HG03095 (cell line): ENCODE data around the gene STX2.
"Not testable (repeated sequence)": the region's sequence is repeated elsewhere in the genome, so short reads cannot be mapped to it uniquely, and the experiment has no call there.

Experiments
- ATAC-seq: cut with Tn5 transposase; IDR thresholded peaks from one replicate; pipeline ENCODE4 v1.9.1; 2021; ENCODE audit warnings: moderate library complexity; ENCODE audit not compliant: unreplicated experiment

Gene STX2

GRCh38 chr12:130803702-130804101, 35.3 kb downstream of the STX2 start:
- ATAC-seq = no peak

DNA sequence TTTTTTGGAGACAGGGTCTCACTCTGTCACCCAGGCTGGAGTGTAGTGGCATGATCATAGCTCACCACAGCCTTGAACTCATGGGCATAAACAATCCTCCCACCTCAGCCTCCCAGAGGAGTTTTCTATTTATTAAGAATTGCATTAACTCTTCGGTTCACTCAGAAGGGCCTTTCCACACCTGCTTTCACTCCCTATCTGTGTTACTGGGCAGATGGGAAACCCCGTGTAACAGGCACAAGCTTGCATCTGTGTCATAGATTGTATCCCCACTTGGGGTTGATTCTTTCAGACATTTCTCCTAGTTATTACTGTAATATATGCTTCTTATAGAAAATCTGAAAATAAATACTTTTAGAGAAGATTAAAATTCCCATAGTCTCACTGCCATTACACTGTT, 38.7 kb downstream of the STX2 start:
- ATAC-seq = no peak

DNA sequence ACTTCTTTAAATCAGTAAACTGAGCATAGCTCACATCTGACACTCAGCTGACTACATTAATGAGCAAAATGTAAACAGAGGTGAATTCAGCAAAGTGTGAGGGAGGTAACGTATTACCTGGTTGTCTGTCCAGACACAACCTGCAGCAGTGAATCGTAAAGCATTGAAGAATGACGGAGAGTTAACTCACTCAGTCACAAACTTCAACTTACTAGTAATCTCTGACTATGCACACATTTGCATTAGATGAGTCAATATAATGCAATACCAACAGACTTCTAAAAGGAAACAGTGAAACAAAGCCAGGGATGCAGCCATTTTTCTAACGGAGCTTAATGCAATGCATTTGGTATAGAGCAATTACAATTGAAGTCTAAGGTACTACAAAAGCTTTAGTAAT, 40.0 kb downstream of the STX2 start:
- no peak for ATAC-seq

- ATAC-seq = peak; percentile 81
Observed at GRCh38 chr12:130796985-130797686, 41.9 kb downstream of the STX2 start.

- ATAC-seq = no peak
Observed at GRCh38 chr12:130795906-130796305, 43.1 kb downstream of the STX2 start.

DNA sequence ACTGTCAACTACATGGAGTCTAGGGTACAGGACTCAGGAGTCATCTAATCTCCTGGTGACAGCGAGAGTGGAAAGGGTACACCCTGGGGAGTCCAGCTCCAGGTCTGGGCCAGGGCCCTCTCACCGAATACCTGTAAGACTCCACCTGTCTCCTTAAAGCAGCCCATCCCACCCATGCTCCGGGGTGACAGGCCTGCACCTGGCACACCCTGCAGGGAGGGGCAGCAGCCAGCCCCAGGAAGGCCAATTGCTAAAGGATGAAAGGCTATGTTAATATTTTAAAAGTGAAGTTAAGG, 45.5 kb downstream of the STX2 start:
- ATAC-seq = no peak

DNA sequence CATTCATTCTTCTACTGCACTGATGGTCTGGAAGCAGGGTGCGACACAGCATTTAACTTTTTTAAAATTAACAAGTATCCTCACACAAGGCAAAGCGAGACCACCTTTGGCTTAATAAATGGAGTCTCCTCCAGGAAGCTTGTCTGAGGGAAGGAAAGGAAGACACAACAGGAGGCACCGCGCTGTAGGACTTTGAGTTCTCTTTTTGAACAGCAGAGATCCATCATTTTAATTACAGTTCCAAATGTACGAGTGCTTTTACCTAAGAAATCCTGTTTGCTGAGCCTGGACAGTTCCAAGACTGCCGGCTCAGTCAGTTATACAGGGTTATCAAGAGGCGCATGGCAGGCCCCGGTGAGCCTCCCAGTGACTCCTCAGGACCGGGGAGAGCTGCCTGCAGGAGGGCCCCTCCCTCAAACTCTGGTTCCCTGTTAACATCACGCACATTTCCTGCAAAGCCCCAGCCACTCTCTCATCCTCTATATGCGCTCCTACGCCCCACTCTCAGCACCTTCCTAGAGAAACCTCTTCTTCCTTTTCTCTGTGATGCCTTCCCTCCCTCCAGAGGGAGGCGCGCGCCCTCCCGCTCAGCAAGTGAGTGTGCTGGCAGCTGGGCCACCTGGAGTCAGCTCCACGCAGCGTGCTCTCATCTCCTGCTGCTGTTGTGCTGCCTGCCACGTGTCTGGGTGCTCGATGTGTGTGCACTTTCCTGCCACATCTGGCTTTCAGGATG, 46.1 kb downstream of the STX2 start:
- no peak for ATAC-seq

- no peak for ATAC-seq
Observed at GRCh38 chr12:130791629-130792028, 47.4 kb downstream of the STX2 start.

GRCh38 chr12:130788515-130788914, 50.5 kb downstream of the STX2 start:
- no peak for ATAC-seq

DNA sequence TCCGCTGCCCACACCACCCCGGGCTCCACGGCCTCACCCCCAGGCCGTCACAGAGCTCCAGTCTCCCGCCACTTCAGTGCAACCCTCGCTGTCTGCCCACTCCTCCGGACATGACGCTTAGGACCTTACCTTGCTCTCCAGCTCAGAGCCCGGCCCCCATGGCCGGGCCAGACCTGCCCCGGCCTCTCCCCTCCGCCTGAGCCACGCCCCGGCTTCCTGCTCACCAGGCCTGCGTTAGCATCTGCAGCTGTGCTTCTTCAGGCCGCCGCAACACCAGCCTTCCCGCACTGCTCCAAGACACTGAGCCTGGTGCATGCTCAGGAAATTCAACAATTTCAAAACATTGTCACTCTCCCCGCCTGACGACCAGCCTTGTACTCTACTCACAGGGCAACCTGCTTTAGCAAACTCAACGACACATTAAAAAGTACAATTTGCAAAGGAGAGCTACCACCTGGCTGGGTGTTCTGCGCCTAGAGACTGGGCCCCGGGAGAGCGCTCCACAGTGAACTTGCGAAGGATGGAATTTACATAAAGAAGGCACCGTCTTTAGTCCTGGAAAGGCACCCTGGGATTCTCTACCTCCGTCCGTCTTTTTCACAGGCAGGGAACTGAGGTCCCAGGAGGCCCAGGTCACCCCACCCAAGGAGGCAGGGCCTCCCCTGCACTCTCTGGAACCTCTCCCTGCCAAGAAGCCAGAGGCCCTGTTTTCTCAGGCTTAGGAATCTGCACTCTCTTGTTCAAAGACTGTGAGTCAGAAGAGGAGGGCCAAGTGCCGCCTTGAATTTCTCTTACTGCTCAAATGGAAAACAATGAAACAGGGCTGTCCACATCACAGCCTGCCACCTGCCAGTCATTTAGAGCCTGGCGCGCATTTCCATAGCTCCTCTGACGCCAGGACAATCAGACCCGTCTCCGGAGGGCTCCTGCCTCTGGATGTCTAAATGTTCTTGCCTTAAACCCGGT, 51.3 kb downstream of the STX2 start:
- ATAC-seq = no peak

- no peak for ATAC-seq
Observed at GRCh38 chr12:130787041-130787440, 52.0 kb downstream of the STX2 start.

DNA sequence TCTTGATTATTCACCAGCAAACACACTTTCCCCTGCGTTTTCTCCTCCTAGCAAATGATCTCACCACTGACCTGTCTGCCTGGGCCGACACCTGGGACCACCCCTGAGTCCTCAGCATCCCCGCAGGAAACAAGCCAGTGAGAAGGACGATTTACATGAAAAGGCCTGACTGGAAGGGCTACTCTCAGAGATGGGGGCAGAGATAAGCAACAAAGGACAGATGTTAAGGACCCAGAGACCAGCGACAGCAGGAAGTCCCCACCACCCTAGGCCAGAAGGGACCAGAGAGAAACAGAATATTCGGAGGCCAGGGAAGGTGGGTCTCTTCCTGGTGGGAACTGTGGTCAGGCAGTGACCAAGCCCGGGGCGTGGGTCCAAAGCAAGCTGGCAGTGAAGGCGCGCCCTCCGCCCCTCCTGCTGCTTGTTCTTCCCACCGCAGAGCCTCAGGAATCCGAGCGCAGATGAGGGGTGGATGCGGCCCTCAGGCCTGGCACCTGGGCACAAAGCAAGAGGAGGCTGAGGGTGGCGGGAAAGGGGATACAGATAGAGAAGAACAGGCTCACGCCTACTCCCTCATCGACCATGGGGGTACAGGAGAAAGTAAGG, 55.8 kb downstream of the STX2 start:
- ATAC-seq = no peak

DNA sequence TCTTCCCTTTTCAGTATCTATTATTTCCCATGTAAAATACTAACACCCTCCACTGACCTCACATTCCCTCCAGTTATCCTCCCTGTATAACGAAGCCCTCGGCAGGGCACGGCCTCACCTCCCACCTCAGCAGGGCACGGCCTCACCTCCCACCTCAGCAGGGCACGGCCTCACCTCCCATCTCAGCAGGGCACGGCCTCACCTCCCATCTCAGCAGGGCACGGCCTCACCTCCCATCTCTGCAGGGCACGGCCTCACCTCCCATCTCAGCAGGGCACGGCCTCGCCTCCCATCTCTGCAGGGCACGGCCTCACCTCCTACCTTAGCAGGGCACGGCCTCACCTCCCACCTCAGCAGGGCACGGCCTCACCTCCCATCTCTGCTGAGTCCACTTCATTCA, 56.8 kb downstream of the STX2 start:
- ATAC-seq = not testable (repeated sequence)

GRCh38 chr12:130780880-130781575, 58.0 kb downstream of the STX2 start:
- no peak for ATAC-seq

GRCh38 chr12:130780325-130780724, 58.7 kb downstream of the STX2 start:
- no peak for ATAC-seq

DNA sequence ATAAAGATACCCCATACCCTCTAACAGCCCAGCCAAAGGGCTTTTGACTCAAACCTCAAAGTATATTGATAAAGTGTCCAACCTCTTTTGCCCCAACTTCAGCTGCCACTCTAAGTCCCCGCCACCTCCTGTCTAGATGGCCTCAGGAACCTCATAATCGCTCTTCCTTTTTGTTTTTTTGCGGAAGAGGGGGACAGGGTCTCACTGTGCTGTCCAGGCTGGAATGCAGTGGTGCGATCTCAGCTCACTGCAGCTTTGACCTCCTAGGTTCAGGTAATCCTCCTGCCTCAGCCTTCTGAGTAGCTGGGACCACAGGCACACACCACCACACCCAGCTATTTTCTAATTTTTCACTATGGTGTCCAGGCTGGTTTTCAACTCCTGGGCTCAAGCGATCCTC, 60.3 kb downstream of the STX2 start:
- no peak for ATAC-seq

- ATAC-seq = no peak
Observed at GRCh38 chr12:130776857-130777339, 62.2 kb downstream of the STX2 start.

GRCh38 chr12:130775953-130776856, 62.8 kb downstream of the STX2 start:
- ATAC-seq = no peak

GRCh38 chr12:130770413-130771028, 68.5 kb downstream of the STX2 start:
- ATAC-seq = no peak
